ENCODE data around the gene TMEM255B.

Gene TMEM255B

DNA sequence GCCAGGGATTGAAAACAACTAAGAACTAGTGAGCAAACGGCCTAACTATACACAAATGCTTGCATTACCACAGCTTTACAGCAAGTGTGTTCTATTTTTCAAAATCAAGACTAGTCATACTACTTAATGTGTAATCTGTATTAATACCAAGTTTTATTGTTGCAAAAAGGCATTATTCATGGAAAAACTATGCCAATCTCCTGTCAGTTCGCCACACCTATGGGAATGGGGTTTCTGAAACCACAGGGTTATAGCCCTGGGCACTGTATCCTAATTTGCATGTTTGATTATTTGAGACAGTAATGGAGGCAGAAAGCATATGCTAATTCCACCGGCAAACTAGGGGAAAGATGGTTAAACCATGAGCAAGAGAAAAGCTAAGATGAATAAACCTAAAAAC lies 90.5 kb downstream of the TMEM255B start:
- no peak for DNase-seq (ENCODE audit: low spot score)

DNA sequence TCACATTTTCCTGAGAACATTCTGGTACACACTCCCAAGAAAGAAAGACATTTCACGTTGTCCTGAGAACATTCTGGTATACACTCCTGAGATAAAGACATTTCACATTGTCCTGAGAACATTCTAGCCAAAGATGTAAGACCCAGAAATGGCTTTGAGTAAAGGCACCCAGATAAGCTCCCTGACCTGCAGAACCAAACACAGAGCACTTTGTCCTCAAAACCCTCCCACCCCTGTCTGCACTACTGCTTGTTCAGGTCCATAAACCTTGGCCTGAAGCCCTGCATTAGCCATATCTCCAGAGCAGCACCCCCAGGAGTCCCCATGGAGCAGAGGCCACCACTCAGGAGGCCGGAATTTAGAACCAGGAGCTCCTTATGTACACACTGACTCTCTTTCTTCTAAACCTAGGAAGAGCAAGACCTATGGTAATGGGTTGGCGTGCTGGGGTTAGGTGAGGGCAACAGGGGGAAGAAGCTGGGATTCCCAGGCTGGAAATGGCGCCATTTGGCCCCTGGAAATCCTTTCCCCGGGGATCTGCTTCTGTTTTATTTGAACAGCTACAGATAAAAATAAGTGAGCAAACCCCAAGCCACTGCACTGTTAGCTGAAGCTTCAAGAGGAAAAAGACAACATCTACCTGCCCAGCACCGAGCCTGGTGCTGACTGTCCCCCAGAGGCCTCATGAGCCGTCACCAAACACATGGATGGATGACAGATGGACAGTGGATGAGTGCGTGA lies 91.1 kb downstream of the TMEM255B start:
- no peak for DNase-seq (ENCODE audit: low spot score)

- no peak for DNase-seq (ENCODE audit: low spot score)
Observed at GRCh38 chr13:113850722-113851479, 91.9 kb downstream of the TMEM255B start.

- no peak for DNase-seq (ENCODE audit: low spot score)
Observed at GRCh38 chr13:113851480-113851803, 92.4 kb downstream of the TMEM255B start.

- no peak for DNase-seq (ENCODE audit: low spot score)
Observed at GRCh38 chr13:113851826-113852535, 93.0 kb downstream of the TMEM255B start.

DNA sequence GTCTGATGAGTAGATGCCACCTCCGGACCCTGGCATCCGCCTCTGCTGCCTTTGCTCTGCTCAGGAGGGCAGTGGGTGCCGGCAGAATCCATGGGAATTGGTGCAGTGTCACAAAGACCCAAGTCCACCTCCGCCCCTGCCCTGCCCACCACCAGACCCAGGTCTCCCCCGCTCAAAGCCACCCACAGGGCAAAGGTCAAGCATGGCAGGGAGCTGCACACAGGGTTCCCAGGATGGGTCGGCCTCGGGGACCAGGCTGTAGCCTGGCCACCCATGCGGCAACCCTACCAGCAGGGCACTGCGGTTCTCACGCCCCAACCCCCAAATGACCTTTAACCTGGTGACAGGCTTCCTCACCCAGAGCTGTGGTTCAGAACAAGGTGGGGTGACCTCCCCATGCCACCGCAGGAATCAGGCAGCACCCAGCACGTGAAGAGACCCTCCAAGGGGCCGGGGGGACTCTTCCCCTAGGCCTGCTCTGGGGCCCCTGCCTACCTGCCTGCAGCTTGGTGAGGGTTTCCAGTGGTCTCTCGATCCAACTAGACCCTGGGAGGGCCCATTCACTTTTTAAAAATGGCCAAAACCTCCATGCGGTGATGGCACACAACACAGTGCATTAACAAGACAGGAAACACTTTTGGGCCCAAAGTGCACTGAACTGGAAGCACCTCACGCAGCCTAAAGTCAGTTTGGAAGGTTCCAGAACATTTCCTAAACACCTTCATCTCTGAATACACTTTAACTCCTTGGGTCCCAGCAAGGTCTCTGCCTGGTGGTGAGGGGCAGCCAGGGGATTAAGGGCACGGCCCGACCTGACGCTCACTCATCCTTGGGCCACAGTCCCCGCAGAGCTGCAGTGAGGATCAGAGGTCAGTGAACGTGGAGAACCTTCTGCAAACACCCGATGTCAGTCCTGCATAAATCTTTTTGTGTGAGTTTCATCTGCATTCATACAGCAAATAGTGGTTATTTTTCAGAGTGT lies 93.8 kb downstream of the TMEM255B start:
- no peak for DNase-seq (ENCODE audit: low spot score)

DNA sequence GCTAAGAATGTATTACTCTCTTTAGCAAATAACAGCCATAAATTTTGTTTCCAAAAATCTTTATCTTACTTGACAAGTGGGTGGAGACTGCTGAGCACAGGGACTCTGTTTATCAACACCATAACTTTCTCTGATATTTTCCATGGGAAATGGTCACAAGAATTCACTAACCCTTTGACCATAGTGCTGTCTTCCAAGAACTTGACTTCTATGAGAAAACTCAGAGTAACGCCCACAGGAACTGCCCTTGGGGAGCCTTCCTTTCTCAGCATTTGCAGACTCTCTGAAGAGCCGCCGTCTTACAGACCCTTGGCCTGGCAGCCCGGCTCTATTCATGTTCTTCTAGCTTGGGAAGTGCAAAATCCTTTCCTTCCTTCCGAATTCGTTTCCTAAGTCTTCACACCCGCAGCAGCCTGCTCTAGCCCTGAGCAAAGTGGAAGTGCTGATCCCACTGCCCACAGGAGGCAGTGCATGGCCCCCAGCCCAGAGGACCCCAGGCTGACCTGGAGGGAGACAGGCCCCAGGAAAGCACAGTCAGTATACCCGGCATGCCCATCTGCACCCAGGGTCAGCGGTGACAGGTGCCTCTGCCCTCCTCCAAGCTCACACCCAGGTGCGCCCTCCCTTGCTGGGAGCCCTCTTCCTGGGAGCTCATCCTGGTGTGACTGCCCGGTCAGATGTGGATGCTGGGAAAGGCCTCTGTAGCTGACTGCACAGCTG lies 94.7 kb downstream of the TMEM255B start:
- DNase-seq (ENCODE audit: low spot score): no peak

DNA sequence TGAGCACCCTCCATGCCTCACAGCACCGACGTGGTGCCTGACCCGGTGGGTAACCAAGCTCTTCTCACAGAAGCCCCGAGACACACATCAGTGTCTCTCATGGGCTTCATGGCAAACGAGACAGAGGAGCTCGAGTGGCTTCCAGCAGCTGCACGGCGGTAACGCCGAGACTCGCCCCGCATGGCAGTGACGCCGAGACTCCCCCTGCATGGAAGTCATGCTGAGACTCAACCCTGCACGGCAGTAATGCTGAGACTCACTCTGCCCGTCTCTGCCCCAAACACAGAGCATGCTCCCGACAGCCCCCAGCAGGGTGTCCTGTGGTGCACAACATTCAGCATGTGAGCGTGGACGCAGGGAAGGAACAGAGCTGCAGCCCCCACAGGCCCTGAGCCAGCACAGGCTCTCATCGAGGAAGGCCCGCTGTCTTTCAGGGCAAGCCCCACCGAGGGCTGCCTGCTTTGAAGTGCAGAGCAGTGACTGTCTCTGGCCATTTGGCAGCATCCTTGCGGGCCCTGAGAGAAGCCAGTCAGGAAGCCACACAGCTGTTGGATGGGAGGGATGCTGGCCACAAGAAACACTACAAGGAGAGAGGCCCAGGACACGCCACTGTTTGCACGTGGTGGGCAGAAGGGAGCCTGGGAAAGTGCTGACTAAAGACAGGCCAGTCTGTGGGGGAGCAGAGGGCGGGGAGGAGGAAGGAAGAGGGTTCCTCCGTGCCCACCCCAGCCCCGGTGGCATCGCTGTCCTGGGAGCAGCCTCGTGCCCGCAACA lies 95.4 kb downstream of the TMEM255B start:
- no peak for DNase-seq (ENCODE audit: low spot score)

DNA sequence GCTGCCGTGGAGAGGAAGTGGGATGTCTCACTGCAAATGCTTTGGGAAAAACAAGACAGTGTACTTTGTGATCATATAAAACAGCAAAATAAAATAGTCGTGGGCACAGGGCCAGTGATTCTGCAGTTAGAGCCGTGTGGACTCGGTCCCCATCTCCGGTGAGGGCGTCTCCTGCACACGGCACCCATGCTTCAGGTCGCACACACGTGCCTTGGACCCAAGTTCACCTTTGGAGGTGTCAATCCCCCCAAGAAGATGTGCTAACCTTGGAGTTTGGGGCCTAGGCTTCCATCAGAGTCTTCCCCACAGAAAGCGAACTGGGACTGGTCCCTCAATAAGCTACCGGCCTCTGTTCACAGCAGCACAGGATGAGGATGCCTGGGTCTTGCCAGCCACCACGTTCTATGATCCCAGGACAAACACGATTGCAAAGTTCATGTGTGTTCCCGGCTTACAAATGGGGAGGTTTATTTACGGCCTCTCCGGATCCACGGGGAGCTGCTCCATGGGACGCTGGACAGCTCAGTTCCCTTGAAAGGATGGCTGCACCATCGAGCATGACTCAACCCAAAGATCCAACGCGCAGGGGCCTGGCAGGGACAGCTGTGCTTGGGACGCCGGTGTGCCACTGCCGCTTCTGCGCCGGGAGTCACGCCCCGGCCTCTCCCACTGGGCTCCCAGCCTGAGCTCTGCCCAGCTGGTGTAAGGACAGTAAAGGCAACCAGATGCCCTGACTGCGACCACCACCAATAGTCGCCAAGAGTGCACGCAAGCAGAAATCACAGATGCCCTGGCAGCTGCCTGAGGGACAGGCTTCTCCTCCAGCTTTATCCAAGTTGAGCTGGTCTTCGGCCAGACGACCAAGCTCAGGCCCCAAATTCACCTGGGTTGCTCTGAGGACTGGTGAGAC lies 96.2 kb downstream of the TMEM255B start:
- no peak for DNase-seq (ENCODE audit: low spot score)

- no peak for DNase-seq (ENCODE audit: low spot score)
Observed at GRCh38 chr13:113855931-113856715, 97.1 kb downstream of the TMEM255B start.

- no peak for DNase-seq (ENCODE audit: low spot score)
Observed at GRCh38 chr13:113856716-113857065, 97.7 kb downstream of the TMEM255B start.

DNA sequence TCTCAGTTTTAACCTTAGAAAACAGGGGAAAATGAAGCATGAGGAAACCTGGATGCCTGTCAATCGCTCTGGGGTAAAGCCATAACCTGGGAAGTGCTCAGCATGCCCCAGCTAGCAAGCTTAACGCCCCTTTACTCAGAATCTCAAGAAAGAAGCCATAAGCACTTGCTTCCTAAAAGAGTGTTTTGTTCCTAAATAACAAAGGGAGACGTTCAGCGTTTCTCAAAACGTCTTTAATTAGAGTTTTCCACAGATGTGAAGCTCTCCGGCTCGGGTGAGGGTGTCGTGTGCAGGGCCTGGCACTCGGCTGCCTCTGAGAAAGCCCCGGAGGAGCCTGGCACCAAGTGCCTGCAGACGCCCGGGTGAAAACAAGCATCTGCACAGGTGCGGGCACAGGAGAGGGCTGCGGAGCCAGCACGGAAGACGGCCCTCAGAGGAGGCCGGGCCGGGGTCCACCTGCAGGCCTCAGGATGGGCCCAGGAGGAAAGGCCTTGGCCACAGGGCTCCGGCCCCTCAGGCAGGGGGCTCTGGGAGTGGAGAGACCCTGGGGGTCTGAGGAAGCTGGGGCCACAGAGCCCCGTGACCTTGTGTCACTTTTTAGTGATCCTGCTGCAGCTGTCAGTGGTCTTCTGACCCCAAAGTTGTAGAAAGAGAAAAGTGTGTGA lies 98.6 kb downstream of the TMEM255B start:
- DNase-seq (ENCODE audit: low spot score): no peak

DNA sequence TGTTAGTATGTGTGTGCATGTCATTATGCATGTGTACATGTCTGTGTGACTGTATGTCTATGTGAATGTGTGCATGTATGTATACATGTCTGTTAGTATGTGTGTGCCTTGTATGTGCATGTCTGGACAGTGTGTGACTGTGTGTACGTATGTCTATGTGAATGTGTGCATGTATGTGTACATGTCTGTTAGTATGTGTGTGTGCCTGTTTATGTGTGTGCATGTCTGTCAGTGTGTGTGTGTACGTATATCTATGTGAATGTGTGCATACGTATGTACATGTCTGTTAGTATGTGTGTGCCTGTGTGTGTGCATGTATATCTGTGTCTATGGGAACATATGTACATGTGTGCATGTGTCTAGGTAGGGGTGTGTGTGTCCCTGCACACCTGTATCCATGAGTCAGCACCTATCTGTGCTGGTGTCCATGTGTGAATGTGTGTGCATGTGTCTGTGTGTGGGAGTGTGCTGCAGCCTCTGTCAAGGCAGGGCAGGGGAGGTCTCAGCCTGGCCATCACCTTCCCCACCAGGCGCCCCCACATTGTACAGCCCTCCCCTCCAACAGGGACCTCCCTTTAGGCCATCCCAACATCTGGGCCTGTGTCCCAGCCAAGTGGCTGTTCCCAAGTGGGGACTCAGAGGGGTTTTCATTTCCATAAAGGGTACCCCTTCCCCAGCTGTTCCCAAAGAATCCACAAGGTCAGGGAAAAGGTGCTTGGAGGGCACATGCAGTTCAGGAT lies 100.5 kb downstream of the TMEM255B start:
- no peak for DNase-seq (ENCODE audit: low spot score)

GRCh38 chr13:113860051-113860664 lies 101.1 kb downstream of the TMEM255B start:
- no peak for DNase-seq (ENCODE audit: low spot score)

- DNase-seq (ENCODE audit: low spot score): no peak
Observed at GRCh38 chr13:113860665-113861432, 101.8 kb downstream of the TMEM255B start.

GRCh38 chr13:113861433-113862030 lies 102.5 kb downstream of the TMEM255B start:
- no peak for DNase-seq (ENCODE audit: low spot score)

Data from activated CD4-positive, alpha-beta T cell treated with anti-CD3 and anti-CD28 coated beads, Interleukin-2, Interleukin-4, amounts not matched to agents 100 ng/mL and 50 ng/mL, durations not matched to agents 16 hours and 8 hours (primary cell).